Mesenchymal stem cell (in vitro differentiated cells and primary cell): ENCODE data around the gene MMAB.

Experiments
- DNase-seq: peaks from one replicate; pipeline ENCODE4 v3.0.0-alpha.2; 2013
- H2AFZ ChIP-seq: one replicate; pipeline ENCODE4 v1.6.1; 2013; ENCODE audit warnings: low read depth, mild to moderate bottlenecking, control low read depth, inconsistent platforms, low read length, moderate library complexity
- H2AK5ac ChIP-seq: 2 replicates; pipeline ENCODE4 v1.6.1; 2013; ENCODE audit warnings: low read length, moderate library complexity, mild to moderate bottlenecking, inconsistent platforms; ENCODE audit not compliant: severe bottlenecking
- H2BK120ac ChIP-seq: one replicate; pipeline ENCODE4 v1.6.1; 2013; ENCODE audit warnings: low read depth, mild to moderate bottlenecking, inconsistent platforms, low read length, moderate library complexity
- H2BK12ac ChIP-seq, 2 experiments: one replicate each; pipeline ENCODE4 v1.6.1; 2013; ENCODE audit warnings: inconsistent platforms in 2 of 2, low read length in 2 of 2, mild to moderate bottlenecking in 2 of 2, moderate library complexity in 2 of 2, control low read depth in 1 of 2
- H2BK15ac ChIP-seq: one replicate; pipeline ENCODE4 v1.6.1; 2013; ENCODE audit warnings: mild to moderate bottlenecking, low read depth, inconsistent platforms; ENCODE audit not compliant: poor library complexity, severe bottlenecking
- H2BK5ac ChIP-seq: 2 replicates; pipeline ENCODE4 v1.6.1; 2013; ENCODE audit warnings: low read depth, mild to moderate bottlenecking, low read length, control low read depth, inconsistent platforms; ENCODE audit not compliant: poor library complexity, severe bottlenecking
- H3K14ac ChIP-seq, 2 experiments: one replicate each; pipeline ENCODE4 v1.6.1; 2013; ENCODE audit warnings: inconsistent platforms in 2 of 2, low read length in 2 of 2, control low read depth in 1 of 2, mild to moderate bottlenecking in 1 of 2, moderate library complexity in 1 of 2
- H3K18ac ChIP-seq, 2 experiments: one replicate each; pipeline ENCODE4 v1.6.1; 2013; ENCODE audit warnings: inconsistent platforms in 2 of 2, low read length in 2 of 2, control low read depth in 1 of 2, low read depth in 1 of 2, mild to moderate bottlenecking in 1 of 2
- H3K23ac ChIP-seq, 2 experiments: one replicate each; pipeline ENCODE4 v1.6.1; 2013; ENCODE audit warnings: inconsistent platforms in 2 of 2, low read length in 2 of 2, mild to moderate bottlenecking in 2 of 2, moderate library complexity in 2 of 2, control low read depth in 1 of 2
- H3K27ac ChIP-seq: 2 replicates; pipeline ENCODE4 v1.5.1; 2013; ENCODE audit warnings: mild to moderate bottlenecking, moderate library complexity, low read length, control low read depth, inconsistent platforms; ENCODE audit not compliant: poor library complexity, severe bottlenecking
- H3K27me3 ChIP-seq, 2 experiments: 2 replicates each; pipeline versions ENCODE4 v1.6.1 to v1.7.0; 2013; ENCODE audit warnings: low read length in 2 of 2, mild to moderate bottlenecking in 2 of 2, moderate library complexity in 2 of 2, control low read depth in 1 of 2, inconsistent platforms in 1 of 2; ENCODE audit not compliant: control insufficient read depth in 1 of 2, insufficient read depth in 1 of 2
- H3K36me3 ChIP-seq, 2 experiments: 2 replicates each; pipeline versions ENCODE4 v1.6.1 to v1.7.0; 2013; ENCODE audit warnings: low read length in 2 of 2, control low read depth in 1 of 2, inconsistent platforms in 1 of 2, low read depth in 1 of 2, mild to moderate bottlenecking in 1 of 2; ENCODE audit not compliant: insufficient read depth in 2 of 2, control insufficient read depth in 1 of 2
- H3K4ac ChIP-seq, 2 experiments: one replicate each; pipeline ENCODE4 v1.6.1; 2013; ENCODE audit warnings: inconsistent platforms in 2 of 2, low read length in 2 of 2, mild to moderate bottlenecking in 2 of 2, moderate library complexity in 2 of 2, control low read depth in 1 of 2, low read depth in 1 of 2
- H3K4me1 ChIP-seq: 2 replicates; pipeline ENCODE4 v1.6.1; 2013; ENCODE audit warnings: low read depth, low read length, control low read depth; ENCODE audit not compliant: control insufficient read depth, insufficient read depth
- H3K4me2 ChIP-seq: 2 replicates; pipeline ENCODE4 v1.6.1; 2013; ENCODE audit warnings: low read length, mild to moderate bottlenecking, inconsistent platforms; ENCODE audit not compliant: poor library complexity, severe bottlenecking
- H3K4me3 ChIP-seq, 2 experiments: 2 replicates each; pipeline versions ENCODE4 v1.5.1 to v1.7.0; 2013; ENCODE audit warnings: low read length in 2 of 2, mild to moderate bottlenecking in 2 of 2, control low read depth in 1 of 2, low read depth in 1 of 2; ENCODE audit not compliant: insufficient read depth in 1 of 2
- H3K79me1 ChIP-seq: replicated peaks from 2 replicates; pipeline ENCODE4 v1.6.1; 2013; ENCODE audit warnings: mild to moderate bottlenecking, control low read depth, low read length, inconsistent platforms; ENCODE audit not compliant: poor library complexity, severe bottlenecking
- H3K9ac ChIP-seq: 2 replicates; pipeline ENCODE4 v1.7.0; 2013; ENCODE audit warnings: mild to moderate bottlenecking, low read length, moderate library complexity
- H3K9me3 ChIP-seq: 2 replicates; pipeline ENCODE4 v1.7.0; 2013; ENCODE audit warnings: mild to moderate bottlenecking, low read length; ENCODE audit not compliant: control insufficient read depth
- H4K8ac ChIP-seq: one replicate; pipeline ENCODE4 v1.6.1; 2013; ENCODE audit warnings: inconsistent platforms, mild to moderate bottlenecking, low read length, moderate library complexity
- H4K91ac ChIP-seq: one replicate; pipeline ENCODE4 v1.6.1; 2013; ENCODE audit warnings: mild to moderate bottlenecking, low read length, inconsistent platforms
- WGBS: methylation state at CpG from one replicate; pipeline ENCODE4 v1.1.7; 2013; ENCODE audit warnings: mixed read lengths; 5-methylcytosine and 5-hydroxymethylcytosine counted together

The MMAB gene

GRCh38 chr12:109553906-109554500, 19.3 kb downstream of the MMAB start:
- H3K4ac ChIP-seq = no peak overlapping the region

DNA sequence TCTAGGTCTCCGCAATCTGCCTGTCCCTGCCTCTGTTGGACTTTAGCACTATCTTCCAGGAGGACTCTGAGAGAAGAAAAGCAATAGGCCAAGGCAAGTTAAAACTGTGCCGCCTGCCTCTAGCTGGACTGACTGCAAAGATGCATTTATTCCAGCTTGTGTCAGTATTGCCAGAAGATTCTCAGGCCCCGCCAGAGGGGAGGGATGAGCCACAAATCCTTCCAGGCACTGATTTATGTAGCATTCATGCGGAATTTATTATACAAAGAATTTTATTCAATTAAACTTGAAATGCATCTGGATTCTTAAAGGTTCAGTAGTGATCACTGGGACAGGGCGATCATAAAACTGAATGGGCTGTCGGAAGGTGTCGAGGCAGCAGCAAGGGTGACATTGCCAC, 19.8 kb downstream of the MMAB start:
- 96% methylated on average over 5 of the region's 7 CpGs for WGBS
- no peak overlapping the region for H2BK15ac ChIP-seq
- H3K4me1 ChIP-seq = peaks cover 19% of the 10 kb centered on the region
- H3K9me3 ChIP-seq = no peaks in the 10 kb centered on the region
- peak overlapping the region; percentile 16 for H3K9ac ChIP-seq
- no peak overlapping the region for H3K27ac ChIP-seq
- H3K18ac ChIP-seq = no peak overlapping the region
- H4K8ac ChIP-seq = no peak overlapping the region
- H3K79me1 ChIP-seq = no peaks in the 10 kb centered on the region
- no peak overlapping the region for H3K4me3 ChIP-seq
- DNase-seq = no peak
- no peak overlapping the region for H2AFZ ChIP-seq
- no peak overlapping the region for H3K4ac ChIP-seq
- peaks cover 6% of the 10 kb centered on the region in 2 experiments for H3K36me3 ChIP-seq
- no peak overlapping the region for H2BK120ac ChIP-seq
- no peak overlapping the region for H3K14ac ChIP-seq
- no peak overlapping the region for H4K91ac ChIP-seq
- no peak overlapping the region for H2BK5ac ChIP-seq
- no peak overlapping the region for H3K23ac ChIP-seq
- no peak overlapping the region for H3K4me2 ChIP-seq
- H3K27me3 ChIP-seq = peaks cover 24 to 67% of the 10 kb centered on the region in 2 experiments
- H2BK12ac ChIP-seq = no peak overlapping the region
- H2AK5ac ChIP-seq = no peak overlapping the region

More at GRCh38 chr12:109553906-109554500, 19.3 kb downstream of the MMAB start:
- Histone ChIP-seq H3K36me3 (peaks cover 6% of the 10 kb centered on the region in 2 experiments), H2BK120ac (no peak overlapping the region), H2AFZ (no peak overlapping the region), H3K4me3 (peak overlapping the region in 1 of 2 experiments; percentile 14), H3K27ac (no peak overlapping the region), H3K18ac (no peak overlapping the region), H3K23ac (peak overlapping the region in 1 of 2 experiments; percentile 15), H3K9me3 (no peaks in the 10 kb centered on the region), H2BK15ac (no peak overlapping the region), H3K4me2 (no peak overlapping the region), H3K4me1 (peaks cover 23% of the 10 kb centered on the region), H4K91ac (no peak overlapping the region), H2BK5ac (no peak overlapping the region), H3K27me3 (peaks cover 19 to 62% of the 10 kb centered on the region in 2 experiments), H3K14ac (peak overlapping the region in 1 of 2 experiments; percentile 28), H4K8ac (no peak overlapping the region), H2BK12ac (no peak overlapping the region), H3K79me1 (no peaks in the 10 kb centered on the region), H3K9ac (peak overlapping the region; percentile 16), H2AK5ac (no peak overlapping the region)
- 90% methylated on average over 16 of the region's 16 CpGs for WGBS
- DNase-seq = no peak

GRCh38 chr12:109552971-109553370, 20.3 kb downstream of the MMAB start:
- Histone ChIP-seq H2AFZ (no peak overlapping the region), H3K18ac (no peak overlapping the region), H3K14ac (no peak overlapping the region), H3K4me3 (no peak overlapping the region), H3K23ac (no peak overlapping the region), H3K36me3 (peaks cover 6% of the 10 kb centered on the region in 2 experiments), H3K9me3 (no peaks in the 10 kb centered on the region), H3K4ac (no peak overlapping the region), H3K27ac (no peak overlapping the region), H2BK5ac (no peak overlapping the region), H3K79me1 (no peaks in the 10 kb centered on the region), H4K8ac (no peak overlapping the region), H3K27me3 (peaks cover 29 to 72% of the 10 kb centered on the region in 2 experiments), H2BK120ac (no peak overlapping the region), H3K4me2 (no peak overlapping the region), H4K91ac (no peak overlapping the region), H3K4me1 (peaks cover 14% of the 10 kb centered on the region), H2BK15ac (no peak overlapping the region), H3K9ac (no peak overlapping the region), H2AK5ac (no peak overlapping the region), H2BK12ac (no peak overlapping the region)
- WGBS = 83% methylated on average over 4 of the region's 4 CpGs
- no peak for DNase-seq

DNA sequence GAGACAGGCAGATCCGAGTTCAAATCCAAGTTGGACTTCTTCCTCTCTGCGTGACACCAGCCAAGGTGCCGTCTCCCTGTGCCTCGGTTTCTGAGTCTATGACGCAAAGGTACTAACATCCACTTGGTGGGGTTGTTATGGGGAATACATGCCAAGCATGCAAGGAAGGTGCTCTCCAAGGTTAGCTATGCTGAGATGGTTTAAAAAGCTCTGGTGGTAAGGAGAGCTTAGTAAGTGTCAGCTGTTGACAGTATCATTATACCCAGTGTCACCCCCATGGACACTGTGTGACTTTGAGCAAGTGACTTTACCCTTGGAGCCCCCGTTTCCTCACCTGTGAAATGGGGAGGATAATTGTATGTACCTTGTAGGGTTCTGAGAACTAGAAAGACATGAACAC, 22.2 kb downstream of the MMAB start:
- Histone ChIP-seq H2AFZ (no peak overlapping the region), H4K8ac (no peak overlapping the region), H3K23ac (no peak overlapping the region), H3K4ac (no peak overlapping the region), H3K9ac (no peak overlapping the region), H3K18ac (no peak overlapping the region), H3K79me1 (no peaks in the 10 kb centered on the region), H3K36me3 (no peaks in the 10 kb centered on the region), H2BK120ac (no peak overlapping the region), H3K27me3 (peaks cover 36 to 88% of the 10 kb centered on the region in 2 experiments), H3K4me1 (peaks cover 7% of the 10 kb centered on the region), H3K27ac (no peak overlapping the region), H4K91ac (no peak overlapping the region), H2AK5ac (no peak overlapping the region), H2BK12ac (no peak overlapping the region), H2BK15ac (peak overlapping the region; percentile 26), H3K14ac (no peak overlapping the region), H2BK5ac (no peak overlapping the region), H3K9me3 (no peaks in the 10 kb centered on the region), H3K4me3 (no peak overlapping the region), H3K4me2 (no peak overlapping the region)
- DNase-seq = no peak
- WGBS = 95% methylated on average over 6 of the region's 6 CpGs
